HepG2 (cell line): ENCODE measurements around the gene DNASE2. TPM values are rescaled to one million over a fixed set of nuclear protein-coding genes. Genes with fewer than 3 reads are reported as not detected.

Source experiments
- AKAP8 ChIP-seq: sonication (generic); formaldehyde crosslinking; IDR thresholded peaks from 2 replicates; pipeline ENCODE4 v1.5.1; 2020; ENCODE audit warnings: mild to moderate bottlenecking, missing genetic modification reagents
- ATF5 ChIP-seq: sonication (generic); formaldehyde crosslinking; IDR thresholded peaks from 2 replicates; pipeline ENCODE4 v1.4.0; 2020; ENCODE audit warnings: mild to moderate bottlenecking, low read depth, missing genetic modification reagents
- BRF2 ChIP-seq: sonication (generic); formaldehyde crosslinking; IDR thresholded peaks from 2 replicates; pipeline ENCODE4 v1.8.1; 2022; ENCODE audit warnings: mild to moderate bottlenecking, missing genetic modification reagents
- GABPB1 ChIP-seq: IDR thresholded peaks from 2 replicates; pipeline ENCODE4 v1.6.1; 2016; ENCODE audit warnings: mild to moderate bottlenecking, missing genetic modification reagents, moderate library complexity, missing compliant biosample characterization
- HCFC1 ChIP-seq: fragments of 150-350 bp; IDR thresholded peaks from 2 replicates; pipeline ENCODE4 v1.6.1; 2014; ENCODE audit warnings: low read depth, low read length
- KDM5B ChIP-seq: sonication (generic); formaldehyde crosslinking; IDR thresholded peaks from 2 replicates; pipeline ENCODE4 v1.4.0; 2020; ENCODE audit warnings: missing genetic modification reagents, mild to moderate bottlenecking, borderline replicate concordance
- MXD3 ChIP-seq: IDR thresholded peaks from 2 replicates; pipeline ENCODE4 v1.6.1; 2016; ENCODE audit warnings: mild to moderate bottlenecking, missing biosample characterization, missing genetic modification reagents
- NRL ChIP-seq: sonication (generic); formaldehyde crosslinking; IDR thresholded peaks from 2 replicates; pipeline ENCODE4 v1.5.0; 2020; ENCODE audit warnings: missing genetic modification reagents, mild to moderate bottlenecking, moderate library complexity, borderline replicate concordance
- PHF5A ChIP-seq: IDR thresholded peaks from one replicate; pipeline ENCODE4 v1.6.1; 2018; ENCODE audit warnings: low read depth, missing genetic modification reagents; ENCODE audit not compliant: unreplicated experiment
- RAD21 ChIP-seq: fragments of 450-650 bp; formaldehyde crosslinking; IDR thresholded peaks from 2 replicates; pipeline ENCODE4 v1.5.0; 2020; ENCODE audit warnings: mild to moderate bottlenecking
- REST ChIP-seq, 2 experiments: IDR thresholded peaks; 2 replicates each; pipeline ENCODE4 v1.6.1; 2011 to 2012; ENCODE audit warnings: low read length in 2 of 2, borderline replicate concordance in 1 of 2, low read depth in 1 of 2, mild to moderate bottlenecking in 1 of 2, moderate library complexity in 1 of 2
- SP1 ChIP-seq, 2 experiments: fragments of 450-650 bp in 1 of 2; sonication (generic) in 1 of 2; formaldehyde crosslinking in 1 of 2; IDR thresholded peaks; 2 replicates each; pipeline versions ENCODE4 v1.4.0 to v1.6.1; 2016 to 2020; ENCODE audit warnings: missing genetic modification reagents in 1 of 2
- ZBTB7A ChIP-seq: sonication (generic); formaldehyde crosslinking; IDR thresholded peaks from 2 replicates; pipeline ENCODE4 v1.8.0; 2022; ENCODE audit warnings: mild to moderate bottlenecking, missing genetic modification reagents
- ZIK1 ChIP-seq: sonication (generic); formaldehyde crosslinking; IDR thresholded peaks from 2 replicates; pipeline ENCODE4 v1.5.0; 2020; ENCODE audit warnings: mild to moderate bottlenecking, low read depth, missing genetic modification reagents, borderline replicate concordance
- ZNF17 ChIP-seq: sonication (generic); formaldehyde crosslinking; IDR thresholded peaks from 2 replicates; pipeline ENCODE4 v1.5.0; 2020; ENCODE audit warnings: mild to moderate bottlenecking, missing genetic modification reagents
- ZNF20 ChIP-seq: sonication (generic); formaldehyde crosslinking; IDR thresholded peaks from 2 replicates; pipeline ENCODE4 v1.4.0; 2020; ENCODE audit warnings: mild to moderate bottlenecking, moderate library complexity, missing genetic modification reagents
- ZNF256 ChIP-seq: sonication (generic); formaldehyde crosslinking; conservative IDR thresholded peaks from 2 replicates; pipeline ENCODE4 v1.4.0; 2020; ENCODE audit warnings: missing genetic modification reagents
- ZNF275 ChIP-seq: sonication (generic); formaldehyde crosslinking; IDR thresholded peaks from 2 replicates; pipeline ENCODE4 v1.8.0; 2022; ENCODE audit warnings: missing genetic modification reagents, mild to moderate bottlenecking, inconsistent platforms, borderline replicate concordance
- polyA plus RNA-seq, 8 experiments: library from polyadenylated mRNA; depleted of rRNA in 3 of 8; stranded (reverse) in 7 of 8; unstranded in 1 of 8; fragments of >200 nt; fragmentation: Illumina TruSeq in 4 of 8; extraction: Trizol in 4 of 8; gene quantifications; 2 replicates each; pipeline versions ENCODE4 v1.2.1 to v1.2.3, GENCODE V29; 2011 to 2016; ENCODE audit warnings: low read depth in 4 of 8, missing spikeins in 1 of 8, mixed read lengths in 1 of 8; ENCODE audit not compliant: insufficient read depth in 1 of 8
- total RNA-seq, 5 experiments: library from RNA; depleted of rRNA; stranded (reverse); fragments of >200 nt; fragmentation: Illumina TruSeq; extraction: Trizol; gene quantifications; 2 replicates each; pipeline ENCODE4 v1.2.3, GENCODE V29; 2016; ENCODE audit warnings: low read depth in 1 of 5

Gene DNASE2
- total and polyA plus RNA-seq, 2 of the 13 experiments (the other 11 are each of a cell fraction or from before 2014, with no cell fraction given) = 7.5 to 16.2 TPM

GRCh38 chr19:12890787-12891552, 9.7 kb upstream of the DNASE2 start, which contains the start of gene GCDH (continued):
- TF ChIP-seq REST (IDR thresholded peaks at IDR 0.05; ENCODE audit: borderline replicate concordance in 1 of 2, low read depth in 1 of 2, low read length in 2 of 2) (0 out of 4 replicates have a peak, but pooled peaks of 1 of the 2 experiments have one; percentile 14), HCFC1 (peak; percentile 50), ZNF275 (CRISPR knock-in tag) (no peak), KDM5B (CRISPR knock-in tag) (peak; percentile 92), GABPB1 (CRISPR knock-in tag) (peak; percentile 78), ZNF17 (CRISPR knock-in tag) (no peak), ZIK1 (no peak), AKAP8 (CRISPR knock-in tag) (peak; percentile 72; the same call in 1 of the 2 replicates), ZNF20 (no peak), BRF2 (no peak), ATF5 (no peak; the same call in 1 of the 2 replicates), PHF5A (CRISPR knock-in tag) (peak; percentile 34), RAD21 (no peak), SP1 (IDR thresholded peaks at IDR 0.05) (no peak), SP1 (CRISPR knock-in tag; IDR thresholded peaks at IDR 0.05) (peak; percentile 94), ZNF256 (CRISPR knock-in tag) (no peak), MXD3 (CRISPR knock-in tag) (peak; percentile 90), ZBTB7A (CRISPR knock-in tag) (peak; percentile 68; the same call in 1 of the 2 replicates), NRL (CRISPR knock-in tag) (peak; percentile 83; the same call in 1 of the 2 replicates)
